Osteocyte (in vitro differentiated cells): ENCODE data around the gene RPS6KA2. TPM values are rescaled to one million over a fixed set of nuclear protein-coding genes. Genes with fewer than 3 reads are reported as not detected.
A peak's percentile ranks its signal among the peaks of the same experiment; 100 is the strongest.

Experiments used
- DNase-seq: peaks from one replicate; pipeline ENCODE4 v3.0.0; 2021; ENCODE audit warnings: mixed read lengths; ENCODE audit not compliant: unreplicated experiment; ENCODE audit errors: extremely low spot score
- H3K27ac Mint-ChIP-seq: one replicate; pipeline ENCODE4 v1.8.0; 2021; ENCODE audit warnings: mild to moderate bottlenecking, mixed read lengths; ENCODE audit not compliant: unreplicated experiment
- H3K27me3 Mint-ChIP-seq: one replicate; pipeline ENCODE4 v1.8.0; 2021; ENCODE audit warnings: mixed read lengths; ENCODE audit not compliant: unreplicated experiment
- H3K36me3 Mint-ChIP-seq: one replicate; pipeline ENCODE4 v1.8.0; 2021; ENCODE audit warnings: mixed read lengths; ENCODE audit not compliant: unreplicated experiment
- H3K4me1 Mint-ChIP-seq: one replicate; pipeline ENCODE4 v1.8.0; 2021; ENCODE audit warnings: mixed read lengths; ENCODE audit not compliant: unreplicated experiment
- H3K4me3 Mint-ChIP-seq: one replicate; pipeline ENCODE4 v1.8.0; 2021; ENCODE audit warnings: mild to moderate bottlenecking, moderate library complexity, mixed read lengths; ENCODE audit not compliant: unreplicated experiment
- H3K9me3 Mint-ChIP-seq: one replicate; pipeline ENCODE4 v1.8.0; 2021; ENCODE audit warnings: mixed read lengths; ENCODE audit not compliant: unreplicated experiment
- total RNA-seq: library from RNA; stranded (reverse); gene quantifications from 2 replicates; pipeline ENCODE4 v1.2.1, GENCODE V29; 2021
- TF ChIP-seq, protein P1 (sequence below): fragments of 200-600 bp; sonication (generic); IDR thresholded peaks from 2 replicates; pipeline ENCODE4 v1.5.0; 2021; ENCODE audit warnings: antibody characterized with exemption, mild to moderate bottlenecking, moderate library complexity

Gene RPS6KA2
- total RNA-seq, 1 donor from 2014 or later = 89.9 TPM

DNA sequence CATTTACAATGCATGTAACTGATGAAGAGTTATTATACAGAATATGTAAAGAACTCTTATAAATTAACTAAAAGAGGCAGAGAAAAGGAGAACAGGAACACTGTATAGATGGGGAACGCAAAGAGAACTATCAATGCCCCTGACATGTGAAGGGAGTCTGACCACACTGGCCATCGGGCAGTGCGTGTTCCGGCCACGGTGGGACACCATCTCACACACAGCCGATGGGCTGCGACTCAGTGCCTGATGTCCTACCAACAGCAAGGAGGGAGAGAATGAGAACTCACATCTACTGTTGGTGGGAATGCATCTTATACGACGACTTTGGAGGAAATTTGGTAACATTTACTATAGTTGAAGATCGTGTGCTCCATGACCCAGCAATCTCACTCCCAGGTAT lies 25.1 kb downstream of the RPS6KA2 start:
- Mint-ChIP-seq H3K4me1 (peaks cover 36% of the 10 kb centered on the region), H3K4me3 (no peak overlapping the region), H3K27ac (no peak overlapping the region), H3K27me3 (no peaks in the 10 kb centered on the region), H3K9me3 (no peaks in the 10 kb centered on the region), H3K36me3 (peaks cover 2% of the 10 kb centered on the region)
- DNase-seq = peak; percentile 71
- TF ChIP-seq, protein P1, sequence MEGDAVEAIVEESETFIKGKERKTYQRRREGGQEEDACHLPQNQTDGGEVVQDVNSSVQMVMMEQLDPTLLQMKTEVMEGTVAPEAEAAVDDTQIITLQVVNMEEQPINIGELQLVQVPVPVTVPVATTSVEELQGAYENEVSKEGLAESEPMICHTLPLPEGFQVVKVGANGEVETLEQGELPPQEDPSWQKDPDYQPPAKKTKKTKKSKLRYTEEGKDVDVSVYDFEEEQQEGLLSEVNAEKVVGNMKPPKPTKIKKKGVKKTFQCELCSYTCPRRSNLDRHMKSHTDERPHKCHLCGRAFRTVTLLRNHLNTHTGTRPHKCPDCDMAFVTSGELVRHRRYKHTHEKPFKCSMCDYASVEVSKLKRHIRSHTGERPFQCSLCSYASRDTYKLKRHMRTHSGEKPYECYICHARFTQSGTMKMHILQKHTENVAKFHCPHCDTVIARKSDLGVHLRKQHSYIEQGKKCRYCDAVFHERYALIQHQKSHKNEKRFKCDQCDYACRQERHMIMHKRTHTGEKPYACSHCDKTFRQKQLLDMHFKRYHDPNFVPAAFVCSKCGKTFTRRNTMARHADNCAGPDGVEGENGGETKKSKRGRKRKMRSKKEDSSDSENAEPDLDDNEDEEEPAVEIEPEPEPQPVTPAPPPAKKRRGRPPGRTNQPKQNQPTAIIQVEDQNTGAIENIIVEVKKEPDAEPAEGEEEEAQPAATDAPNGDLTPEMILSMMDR = no peak

DNA sequence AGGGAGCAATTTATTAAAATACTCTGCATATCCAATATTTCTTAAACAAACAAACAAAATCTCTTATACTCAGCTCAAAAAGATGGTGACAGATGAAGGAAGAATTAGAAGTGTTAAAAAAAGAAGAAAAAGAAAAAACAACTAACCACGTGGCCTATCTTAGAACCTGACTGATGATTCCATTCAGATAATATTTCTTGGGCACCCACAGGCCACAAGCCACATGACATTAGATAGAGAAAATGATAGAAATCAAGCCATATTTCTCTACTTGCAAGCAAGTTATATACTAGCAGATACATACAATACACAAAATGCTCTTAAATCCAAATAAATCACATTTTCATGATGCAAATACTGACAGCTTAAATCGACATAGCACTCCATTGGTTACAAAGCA lies 26.1 kb downstream of the RPS6KA2 start:
- no peak overlapping the region for H3K27ac Mint-ChIP-seq
- peaks cover 45% of the 10 kb centered on the region for H3K4me1 Mint-ChIP-seq
- no peaks in the 10 kb centered on the region for H3K27me3 Mint-ChIP-seq
- no peaks in the 10 kb centered on the region for H3K9me3 Mint-ChIP-seq
- no peak overlapping the region for H3K4me3 Mint-ChIP-seq
- no peak for DNase-seq
- TF ChIP-seq, protein P1 = no peak
- H3K36me3 Mint-ChIP-seq = peaks cover 6% of the 10 kb centered on the region

DNA sequence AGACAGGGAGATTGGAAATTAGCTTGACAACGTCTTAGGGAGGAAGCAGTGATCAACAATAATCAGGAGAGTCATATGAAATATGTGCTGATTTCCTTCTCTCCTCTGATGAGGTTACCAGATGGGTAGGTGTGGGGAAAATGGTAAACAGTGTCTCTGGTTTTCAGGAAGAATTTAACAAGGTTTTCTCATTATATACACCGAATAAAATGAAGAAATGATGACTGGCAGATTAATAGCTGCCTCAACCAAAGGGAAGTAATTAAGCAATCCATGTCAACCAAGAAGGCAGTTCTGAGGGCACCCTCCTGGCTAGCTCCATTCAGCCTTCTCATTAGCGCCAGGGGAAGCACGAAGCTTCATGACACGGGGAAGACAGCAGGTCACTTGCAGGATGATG lies 27.8 kb downstream of the RPS6KA2 start:
- H3K27ac Mint-ChIP-seq = peak overlapping the region; percentile 90
- peak; percentile 23 for DNase-seq
- no peaks in the 10 kb centered on the region for H3K9me3 Mint-ChIP-seq
- TF ChIP-seq, protein P1 = no peak
- H3K27me3 Mint-ChIP-seq = no peaks in the 10 kb centered on the region
- H3K4me1 Mint-ChIP-seq = peaks cover 61% of the 10 kb centered on the region
- peaks cover 7% of the 10 kb centered on the region for H3K36me3 Mint-ChIP-seq
- no peak overlapping the region for H3K4me3 Mint-ChIP-seq

DNA sequence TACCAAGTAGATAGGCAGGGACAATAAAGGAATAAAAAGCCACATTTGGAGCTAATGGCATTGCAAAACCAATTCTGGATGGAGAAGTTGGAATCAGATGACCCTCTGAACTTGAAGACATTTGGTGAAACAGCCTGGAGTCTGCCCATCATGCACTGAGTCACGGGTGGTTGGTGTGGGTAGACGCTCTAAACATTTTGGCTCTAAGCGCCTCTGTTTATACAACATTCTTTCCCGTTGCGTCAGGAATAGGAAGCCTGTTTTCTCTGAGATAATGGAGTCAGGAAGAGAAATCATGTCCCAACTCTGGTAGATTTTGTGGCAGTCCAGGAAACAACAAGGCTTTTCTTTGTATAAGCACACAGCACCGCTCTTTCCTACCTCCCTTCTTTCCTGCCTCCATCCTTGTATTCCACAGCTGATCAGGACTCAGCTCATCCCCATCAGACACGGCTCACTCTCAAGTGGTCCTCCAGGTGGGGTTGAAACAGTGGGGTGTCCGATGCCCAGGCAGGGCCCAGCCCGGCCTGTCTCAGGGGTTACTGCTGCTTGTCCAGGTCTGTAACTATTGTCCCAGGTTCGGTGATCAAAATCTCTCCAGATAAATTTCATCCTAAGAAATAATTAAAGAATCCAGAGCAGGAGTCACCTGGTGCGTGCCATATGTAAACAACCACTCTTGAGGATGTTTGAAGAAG lies 28.5 kb downstream of the RPS6KA2 start:
- no peaks in the 10 kb centered on the region for H3K27me3 Mint-ChIP-seq
- DNase-seq = peak; percentile 68
- H3K9me3 Mint-ChIP-seq = no peaks in the 10 kb centered on the region
- peaks cover 7% of the 10 kb centered on the region for H3K36me3 Mint-ChIP-seq
- H3K4me1 Mint-ChIP-seq = peaks cover 63% of the 10 kb centered on the region
- H3K4me3 Mint-ChIP-seq = no peak overlapping the region
- H3K27ac Mint-ChIP-seq = peak overlapping the region; percentile 90
- TF ChIP-seq, protein P1 = no peak

DNA sequence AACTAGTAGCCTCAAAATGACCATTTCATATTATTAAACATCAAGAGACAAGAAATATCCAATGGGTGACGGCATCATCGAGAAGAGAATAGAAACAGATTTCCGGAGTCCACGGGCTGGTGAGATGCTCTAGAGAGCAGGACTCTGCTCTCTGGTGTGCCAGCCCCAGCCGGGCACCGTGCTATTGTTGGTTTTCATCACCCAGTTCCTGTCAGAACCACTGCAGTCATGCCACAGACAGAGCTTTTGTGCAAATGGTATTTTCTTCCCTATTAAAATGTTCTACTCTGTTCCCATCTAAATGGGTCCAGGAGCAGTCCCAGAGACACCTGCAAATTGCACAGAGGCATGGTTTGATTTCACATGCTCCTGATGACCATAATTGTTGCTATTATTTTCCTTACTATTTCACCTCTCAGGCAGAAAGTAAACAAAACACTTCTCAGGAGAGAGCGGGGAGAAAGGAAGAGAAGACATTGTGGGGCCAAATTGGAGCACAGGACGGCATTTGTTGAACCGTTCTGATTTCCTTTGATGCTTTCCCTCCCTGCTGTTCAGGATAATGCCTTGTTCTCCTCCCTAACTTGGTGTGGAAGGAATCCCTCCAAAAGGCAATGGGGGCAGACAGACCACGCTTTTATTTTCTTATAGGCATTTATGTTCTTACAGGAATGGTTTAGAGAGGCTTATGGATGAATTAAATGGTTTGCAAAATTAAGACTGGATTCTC lies 29.2 kb downstream of the RPS6KA2 start:
- Mint-ChIP-seq H3K4me1 (peaks cover 66% of the 10 kb centered on the region), H3K36me3 (peaks cover 7% of the 10 kb centered on the region), H3K4me3 (no peak overlapping the region), H3K27ac (peak overlapping the region; percentile 90), H3K9me3 (no peaks in the 10 kb centered on the region), H3K27me3 (no peaks in the 10 kb centered on the region)
- TF ChIP-seq, protein P1 = no peak
- peak; percentile 15 for DNase-seq
